HCT116 (cell line): ENCODE results near the gene ALDH1A1. TPM values are rescaled to one million over a fixed set of nuclear protein-coding genes. Genes with fewer than 3 reads are reported as not detected.

ENCODE experiments used
- ATAC-seq: fragments of 200-7000 bp; cut with Tn5 transposase; 2 replicates; pipeline ENCODE4 v1.9.1; 2020; ENCODE audit warnings: mild to moderate bottlenecking, moderate library complexity
- BruUV-seq: library from RNA; stranded (reverse); fragments of 400-500 nt; replicated peaks from 2 replicates; lab custom pipeline; 2021; lab: Mats Ljungman, UMichigan
- CTCF ChIA-PET: fragments of 300-600 bp; sonication (Branson Sonifier 250); formaldehyde crosslinking; loops from one replicate; lab custom pipeline; 2021; ENCODE audit warnings: antibody characterized with exemption; lab: Charles Lee
- POLR2A ChIA-PET: fragments of 300-600, 350-600 bp; sonication (Branson Sonifier 250); formaldehyde crosslinking; loops from one replicate; lab custom pipeline; 2021; ENCODE audit warnings: antibody characterized with exemption; lab: Charles Lee
- RAD21 ChIA-PET, 2 experiments: fragments of 300-600 bp; sonication (Branson Sonifier 250); formaldehyde crosslinking; loops; one replicate each; lab custom pipeline; 2023; ENCODE audit warnings: low total read pairs in 2 of 2; ENCODE audit not compliant: uncharacterized antibody in 2 of 2, unreplicated experiment in 2 of 2, low non-redundant PET in 1 of 2; lab: Charles Lee
- DNase-seq: peaks from one replicate; pipeline ENCODE4 v3.0.0-alpha.2; 2010; ENCODE audit warnings: low read depth, low spot score
- H2AFZ ChIP-seq: fragments of 200-600 bp; shearing (Covaris generic), sonication (generic); 2 replicates; pipeline ENCODE4 v1.6.1; 2017; ENCODE audit warnings: low read depth, mixed run types, mixed read lengths, antibody characterized with exemption, low read length; ENCODE audit not compliant: poor library complexity, severe bottlenecking
- H3K27ac ChIP-seq: 2 replicates; pipeline ENCODE4 v1.5.1; 2012; ENCODE audit warnings: low read depth, low read length
- H3K27me3 ChIP-seq: fragments of 200-600 bp; sonication (generic); 2 replicates; pipeline ENCODE4 v1.6.1; 2016; ENCODE audit warnings: mixed run types, low read length, mixed read lengths; ENCODE audit not compliant: insufficient read depth
- H3K36me3 ChIP-seq, 2 experiments: fragments of 200-500 bp in 1 of 2; fragments of 200-600 bp in 1 of 2; sonication (Bioruptor generic) in 1 of 2; sonication (generic) in 1 of 2; 2 replicates each; pipeline versions ENCODE4 v1.5.1 to v1.6.1; 2014 to 2016; ENCODE audit warnings: low read length in 2 of 2, inconsistent platforms in 1 of 2, mixed read lengths in 1 of 2, mixed run types in 1 of 2; ENCODE audit not compliant: insufficient read depth in 2 of 2, control insufficient read depth in 1 of 2
- H3K4me1 ChIP-seq, 2 experiments: fragments of 200-600 bp in 1 of 2; sonication (generic) in 1 of 2; 2 replicates each; pipeline versions ENCODE4 v1.5.1 to v1.6.1; 2012 to 2017; ENCODE audit warnings: low read length in 2 of 2, inconsistent platforms in 1 of 2, mild to moderate bottlenecking in 1 of 2, mixed read lengths in 1 of 2, mixed run types in 1 of 2, moderate library complexity in 1 of 2; ENCODE audit not compliant: insufficient read depth in 2 of 2, control insufficient read depth in 1 of 2
- H3K4me2 ChIP-seq: fragments of 200-600 bp; sonication (generic); 2 replicates; pipeline ENCODE4 v1.6.1; 2017; ENCODE audit warnings: mixed run types, low read length, mixed read lengths
- H3K4me3 ChIP-seq, 2 experiments: fragments of 200-600 bp in 1 of 2; sonication (generic) in 1 of 2; replicated peaks in 1 of 2; 2 replicates each; pipeline ENCODE4 v1.5.1; 2011 to 2016; ENCODE audit warnings: low read length in 2 of 2, control low read depth in 1 of 2, low read depth in 1 of 2, mild to moderate bottlenecking in 1 of 2, mixed read lengths in 1 of 2, mixed run types in 1 of 2
- H3K79me2 ChIP-seq: fragments of 200-600 bp; sonication (generic); 2 replicates; pipeline ENCODE4 v1.6.1; 2017; ENCODE audit warnings: mild to moderate bottlenecking, mixed run types, low read length, moderate library complexity, mixed read lengths; ENCODE audit not compliant: insufficient read depth
- H3K9ac ChIP-seq: fragments of 200-600 bp; sonication (generic); 2 replicates; pipeline ENCODE4 v1.6.1; 2016; ENCODE audit warnings: low read length, mixed read lengths
- H3K9me2 ChIP-seq: fragments of 200-600 bp; sonication (generic), shearing (Covaris generic); 2 replicates; pipeline ENCODE4 v1.6.1; 2017; ENCODE audit warnings: mixed run types, mild to moderate bottlenecking, moderate library complexity; ENCODE audit not compliant: insufficient read depth
- H3K9me3 ChIP-seq, 2 experiments: fragments of 200-500 bp in 1 of 2; fragments of 200-600 bp in 1 of 2; sonication (Bioruptor generic) in 1 of 2; sonication (generic) in 1 of 2; 2 replicates each; pipeline ENCODE4 v1.6.1; 2014 to 2017; ENCODE audit warnings: low read length in 2 of 2, mixed read lengths in 2 of 2, inconsistent platforms in 1 of 2, low read depth in 1 of 2, mild to moderate bottlenecking in 1 of 2, mixed run types in 1 of 2, moderate library complexity in 1 of 2; ENCODE audit not compliant: control insufficient read depth in 1 of 2, insufficient read depth in 1 of 2
- H4K20me1 ChIP-seq: fragments of 200-600 bp; sonication (generic), shearing (Covaris generic); 2 replicates; pipeline ENCODE4 v1.6.1; 2017; ENCODE audit warnings: mixed run types, mild to moderate bottlenecking, moderate library complexity; ENCODE audit not compliant: insufficient read depth
- CBX3 ChIP-seq: IDR thresholded peaks from 2 replicates; pipeline ENCODE4 v1.6.1; 2012; ENCODE audit warnings: low read depth
- CEBPB ChIP-seq: IDR thresholded peaks from 2 replicates; pipeline ENCODE4 v1.6.1; 2012; ENCODE audit warnings: low read depth
- EGR1 ChIP-seq: IDR thresholded peaks from 2 replicates; pipeline ENCODE4 v1.6.1; 2012; ENCODE audit warnings: low read depth
- ELF1 ChIP-seq: IDR thresholded peaks from 2 replicates; pipeline ENCODE4 v1.6.1; 2012; ENCODE audit warnings: low read depth, borderline replicate concordance
- EZH2 ChIP-seq: fragments of 200-600 bp; sonication (generic); IDR thresholded peaks from 2 replicates; pipeline ENCODE4 v1.6.1; 2017; ENCODE audit warnings: antibody characterized with exemption, mixed run types
- EZH2phosphoT487 ChIP-seq: fragments of 200-600 bp; IDR thresholded peaks from 2 replicates; pipeline ENCODE4 v1.6.1; 2018; ENCODE audit warnings: antibody characterized with exemption, borderline replicate concordance
- FOSL1 ChIP-seq: IDR thresholded peaks from 2 replicates; pipeline ENCODE4 v1.6.1; 2012; ENCODE audit warnings: low read depth
- JUND ChIP-seq: IDR thresholded peaks from 2 replicates; pipeline ENCODE4 v1.6.1; 2012
- POLR2A ChIP-seq: IDR thresholded peaks from 2 replicates; pipeline ENCODE4 v1.7.0; 2011; ENCODE audit warnings: borderline replicate concordance; ENCODE audit not compliant: insufficient read depth, insufficient read length; ENCODE audit errors: extremely low read depth
- POLR2AphosphoS5 ChIP-seq: IDR thresholded peaks from 2 replicates; pipeline ENCODE4 v1.6.1; 2011; ENCODE audit warnings: mild to moderate bottlenecking, low read depth, low read length, moderate library complexity
- SIN3A ChIP-seq: IDR thresholded peaks from 2 replicates; pipeline ENCODE4 v1.6.1; 2012; ENCODE audit warnings: low read depth
- SP1 ChIP-seq: IDR thresholded peaks from 2 replicates; pipeline ENCODE4 v1.6.1; 2012; ENCODE audit warnings: low read depth
- SRF ChIP-seq: IDR thresholded peaks from 2 replicates; pipeline ENCODE4 v1.6.1; 2012; ENCODE audit warnings: low read depth
- TCF7L2 ChIP-seq: IDR thresholded peaks from 2 replicates; pipeline ENCODE4 v1.7.0; 2011; ENCODE audit warnings: borderline replicate concordance, inconsistent platforms; ENCODE audit not compliant: insufficient read depth, insufficient read length; ENCODE audit errors: extremely low read depth
- YY1 ChIP-seq: IDR thresholded peaks from 2 replicates; pipeline ENCODE4 v1.6.1; 2011; ENCODE audit warnings: low read length, low read depth, moderate library complexity, mild to moderate bottlenecking; ENCODE audit not compliant: insufficient replicate concordance; ENCODE audit errors: extremely low read depth
- ZNF274 ChIP-seq: fragments of 200-500 bp; sonication (Bioruptor generic); IDR thresholded peaks from 2 replicates; pipeline ENCODE4 v1.6.1; 2014; ENCODE audit warnings: mild to moderate bottlenecking, low read depth, low read length, inconsistent platforms
- intact Hi-C: fragments of 100-400 bp; cut with micrococcal nuclease; formaldehyde crosslinking; loops from 2 replicates; pipeline ENCODE4 v1.10.0; 2022
- total RNA-seq: library from RNA; stranded (reverse); gene quantifications from one replicate; pipeline ENCODE4 v1.2.1, GENCODE V29; 2021; ENCODE audit not compliant: unreplicated experiment
- TF ChIP-seq, protein P1 (sequence below): IDR thresholded peaks from 2 replicates; pipeline ENCODE4 v1.6.1; 2012
- TF ChIP-seq, protein P2 (sequence below): IDR thresholded peaks from 2 replicates; pipeline ENCODE4 v1.6.1; 2012
- TF ChIP-seq, protein P3 (sequence below), 3 experiments: fragments of 200-600 bp in 1 of 3; sonication (generic) in 1 of 3; IDR thresholded peaks in 2 of 3; conservative IDR thresholded peaks in 1 of 3; 2 replicates each; pipeline ENCODE4 v1.5.1; 2012 to 2017; ENCODE audit warnings: low read depth in 2 of 3, low read length in 2 of 3, antibody characterized with exemption in 1 of 3, borderline replicate concordance in 1 of 3, control low read depth in 1 of 3, mild to moderate bottlenecking in 1 of 3, mixed read lengths in 1 of 3, mixed run types in 1 of 3, moderate library complexity in 1 of 3; ENCODE audit not compliant: insufficient read depth in 1 of 3

ALDH1A1 gene
- total RNA-seq, 1 experiment from 2014 or later: 0.44 TPM

DNA sequence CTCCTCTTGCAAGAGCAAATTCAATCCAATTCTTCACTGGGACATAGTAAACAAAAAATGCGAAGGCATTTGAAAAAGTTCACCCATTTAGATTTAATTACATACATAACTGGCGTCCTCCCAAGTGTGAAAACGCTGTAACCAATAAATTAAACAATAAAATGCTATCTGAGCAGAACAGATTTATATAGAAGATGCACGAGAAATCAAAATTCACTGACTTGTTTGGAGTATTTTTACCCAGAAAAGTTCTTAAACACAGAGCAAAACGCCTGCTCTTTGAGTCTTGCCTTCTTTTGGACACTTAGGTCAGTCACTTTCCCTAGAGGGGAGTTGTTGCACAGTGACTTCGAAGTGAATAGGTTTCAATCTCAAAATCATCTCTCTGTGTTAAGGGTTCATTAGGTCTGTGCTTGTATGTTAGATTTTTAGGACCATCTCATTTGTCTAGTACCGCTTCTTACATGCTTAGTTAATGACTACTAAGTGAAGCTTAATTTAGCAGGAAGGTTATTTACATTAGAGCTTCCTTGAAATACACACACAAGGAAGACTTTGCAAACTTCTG, 1.9 kb downstream of the ALDH1A1 start:
- ChIA-PET CTCF (no interaction called here), POLR2A (no interaction called here), RAD21 (no interaction called here)
- Histone ChIP-seq H4K20me1 (no peaks in the 10 kb centered on the region), H3K9me2 (no peaks in the 10 kb centered on the region), H3K36me3 (no peaks in the 10 kb centered on the region), H3K9ac (no peak overlapping the region), H3K4me3 (no peak overlapping the region), H3K9me3 (no peaks in the 10 kb centered on the region), H3K4me2 (no peak overlapping the region), H2AFZ (no peak overlapping the region), H3K27ac (no peak overlapping the region), H3K79me2 (no peaks in the 10 kb centered on the region), H3K27me3 (peaks cover 38% of the 10 kb centered on the region), H3K4me1 (no peaks in the 10 kb centered on the region)
- no peak for DNase-seq
- BruUV-seq: no TSS peak
- no peak for TF ChIP-seq TCF7L2
- TF ChIP-seq YY1: no peak
- TF ChIP-seq CEBPB: no peak
- no peak for TF ChIP-seq JUND
- no peak for TF ChIP-seq SIN3A
- no peak for TF ChIP-seq ZNF274
- TF ChIP-seq POLR2A: no peak
- no peak for TF ChIP-seq EGR1
- TF ChIP-seq CBX3: no peak
- TF ChIP-seq, protein P1, sequence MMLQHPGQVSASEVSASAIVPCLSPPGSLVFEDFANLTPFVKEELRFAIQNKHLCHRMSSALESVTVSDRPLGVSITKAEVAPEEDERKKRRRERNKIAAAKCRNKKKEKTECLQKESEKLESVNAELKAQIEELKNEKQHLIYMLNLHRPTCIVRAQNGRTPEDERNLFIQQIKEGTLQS: no peak
- no peak for TF ChIP-seq EZH2phosphoT487
- no peak for TF ChIP-seq SP1
- TF ChIP-seq, protein P2, sequence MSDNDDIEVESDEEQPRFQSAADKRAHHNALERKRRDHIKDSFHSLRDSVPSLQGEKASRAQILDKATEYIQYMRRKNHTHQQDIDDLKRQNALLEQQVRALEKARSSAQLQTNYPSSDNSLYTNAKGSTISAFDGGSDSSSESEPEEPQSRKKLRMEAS: no peak
- TF ChIP-seq POLR2AphosphoS5: no peak
- no peak for TF ChIP-seq ELF1
- TF ChIP-seq, protein P3, sequence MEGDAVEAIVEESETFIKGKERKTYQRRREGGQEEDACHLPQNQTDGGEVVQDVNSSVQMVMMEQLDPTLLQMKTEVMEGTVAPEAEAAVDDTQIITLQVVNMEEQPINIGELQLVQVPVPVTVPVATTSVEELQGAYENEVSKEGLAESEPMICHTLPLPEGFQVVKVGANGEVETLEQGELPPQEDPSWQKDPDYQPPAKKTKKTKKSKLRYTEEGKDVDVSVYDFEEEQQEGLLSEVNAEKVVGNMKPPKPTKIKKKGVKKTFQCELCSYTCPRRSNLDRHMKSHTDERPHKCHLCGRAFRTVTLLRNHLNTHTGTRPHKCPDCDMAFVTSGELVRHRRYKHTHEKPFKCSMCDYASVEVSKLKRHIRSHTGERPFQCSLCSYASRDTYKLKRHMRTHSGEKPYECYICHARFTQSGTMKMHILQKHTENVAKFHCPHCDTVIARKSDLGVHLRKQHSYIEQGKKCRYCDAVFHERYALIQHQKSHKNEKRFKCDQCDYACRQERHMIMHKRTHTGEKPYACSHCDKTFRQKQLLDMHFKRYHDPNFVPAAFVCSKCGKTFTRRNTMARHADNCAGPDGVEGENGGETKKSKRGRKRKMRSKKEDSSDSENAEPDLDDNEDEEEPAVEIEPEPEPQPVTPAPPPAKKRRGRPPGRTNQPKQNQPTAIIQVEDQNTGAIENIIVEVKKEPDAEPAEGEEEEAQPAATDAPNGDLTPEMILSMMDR (IDR thresholded peaks at IDR 0.05 in 2 of 3, conservative IDR thresholded peaks at IDR 0.05 in 1 of 3; ENCODE audit: borderline replicate concordance in 1 of 3, insufficient read depth in 1 of 3, low read depth in 2 of 3, low read length in 2 of 3): no peak
- TF ChIP-seq FOSL1: no peak
- TF ChIP-seq SRF: no peak
- TF ChIP-seq EZH2: no peak
- intact Hi-C loops: no loop called here
- no peak for ATAC-seq
